ENCODE measurements around the gene PCDHA10. TPM values are rescaled to one million over a fixed set of nuclear protein-coding genes. Genes with fewer than 3 reads are reported as not detected.

Gene PCDHA10
- total RNA-seq, 1 experiment from 2014 or later = 0.04 TPM

- CTCF ChIA-PET = interaction anchor here (1.1 to 1.7 kb wide), 2 partner anchors 44 to 158 kb away, joined by 3 to 7 read pairs; partner anchors contain the start of gene PCDHAC1
- H3K4me2 ChIP-seq (ENCODE audit: low read length) = peak within 1 kb of the TSS; percentile 80
- no peaks in the 10 kb centered on the region for H3K9me2 ChIP-seq (replicated peaks; ENCODE audit: low read length)
- no peaks in the 10 kb centered on the region for H3K79me2 ChIP-seq (ENCODE audit: low read length)
- H3K4me3 ChIP-seq (ENCODE audit: low read length) = peak within 1 kb of the TSS; percentile 73
- DNase-seq (peak; percentile 80), ATAC-seq (peak; percentile 78)
- peaks cover 8% of the 10 kb centered on the region; the same call in 1 of the 2 replicates for H3K4me1 ChIP-seq (ENCODE audit: insufficient read depth, low read length)
- no peaks in the 10 kb centered on the region for H3K27me3 ChIP-seq (ENCODE audit: low read length)
- H3K27ac ChIP-seq (ENCODE audit: low read length) = peak within 1 kb of the TSS; percentile 33; the same call in 1 of the 2 replicates
- POLR2A ChIA-PET (ENCODE audit: unreplicated experiment) = no interaction called here
- peak within 1 kb of the TSS; percentile 48 for H3K9ac ChIP-seq (ENCODE audit: low read length)
- no peak for TF ChIP-seq EZH2 (IDR thresholded peaks at IDR 0.05; ENCODE audit: low read length, unreplicated experiment)
- TF ChIP-seq CTCF (conservative IDR thresholded peaks at IDR 0.05; ENCODE audit: low read depth, low read length) = peak; percentile 76
- no peak for TF ChIP-seq EZH2phosphoT487 (IDR thresholded peaks at IDR 0.05; ENCODE audit: borderline replicate concordance, low read length)
- TSS peak; percentile 51 for BruUV-seq (replicated peaks)
- no peaks in the 10 kb centered on the region for H3F3A ChIP-seq (ENCODE audit: low read length, unreplicated experiment)
- H3K9me3 ChIP-seq (ENCODE audit: low read length) = no peaks in the 10 kb centered on the region
- peak within 1 kb of the TSS; percentile 93 for H2AFZ ChIP-seq (ENCODE audit: low read length)
- intact Hi-C loops (cut with micrococcal nuclease) = loop anchor here (1.0 to 2.0 kb wide), 3 partner anchors 41 to 158 kb away; partner anchors contain the start of genes PCDHA8 and PCDHAC1
- H3K36me3 ChIP-seq (ENCODE audit: low read depth, low read length) = no peaks in the 10 kb centered on the region
- H4K20me1 ChIP-seq (ENCODE audit: low read length) = no peaks in the 10 kb centered on the region
Measured at GRCh38 chr5:140881889-140882590, 26.3 kb downstream of the PCDHA10 start, which contains the start of gene PCDHA13. TSS of gene PCDHA13 (plus strand) at chr5:140882124. CDS start at chr5:140882269, 145 bp downstream.

GRCh38 chr5:140882591-140882899 lies 26.8 kb downstream of the PCDHA10 start:
- Histone ChIP-seq H3K36me3 (ENCODE audit: low read depth, low read length) (no peaks in the 10 kb centered on the region), H3K27me3 (ENCODE audit: low read length) (no peaks in the 10 kb centered on the region), H3K27ac (ENCODE audit: low read length) (0 out of 2 replicates have a peak overlapping the region, but pooled peaks have one; percentile 33), H3K9me3 (ENCODE audit: low read length) (no peaks in the 10 kb centered on the region), H3K9me2 (replicated peaks; ENCODE audit: low read length) (no peaks in the 10 kb centered on the region), H4K20me1 (ENCODE audit: low read length) (no peaks in the 10 kb centered on the region), H3K4me2 (ENCODE audit: low read length) (peak overlapping the region; percentile 80), H3F3A (ENCODE audit: low read length, unreplicated experiment) (no peaks in the 10 kb centered on the region), H2AFZ (ENCODE audit: low read length) (peak overlapping the region; percentile 93), H3K4me1 (ENCODE audit: insufficient read depth, low read length) (peaks cover 8% of the 10 kb centered on the region; the same call in 1 of the 2 replicates), H3K9ac (ENCODE audit: low read length) (peak overlapping the region; percentile 48), H3K79me2 (ENCODE audit: low read length) (no peaks in the 10 kb centered on the region), H3K4me3 (ENCODE audit: low read length) (peak overlapping the region; percentile 73)
- no TSS peak for BruUV-seq (replicated peaks)
- TF ChIP-seq EZH2 (IDR thresholded peaks at IDR 0.05; ENCODE audit: low read length, unreplicated experiment) (no peak), CTCF (conservative IDR thresholded peaks at IDR 0.05; ENCODE audit: low read depth, low read length) (peak; percentile 59)
- POLR2A ChIA-PET (ENCODE audit: unreplicated experiment) = no interaction called here
- CTCF ChIA-PET = interaction anchor here (1.1 to 1.7 kb wide), 2 partner anchors 44 to 158 kb away, joined by 3 to 7 read pairs; partner anchors contain the start of gene PCDHAC1
- intact Hi-C loops (cut with micrococcal nuclease) = loop anchor here (1.0 to 2.0 kb wide), 3 partner anchors 42 to 158 kb away; partner anchors contain the start of genes PCDHA8 and PCDHAC1
- ATAC-seq (peak; percentile 74), DNase-seq (peak; percentile 81)

GRCh38 chr5:140883373-140883772 lies 27.7 kb downstream of the PCDHA10 start:
- H3K27ac ChIP-seq (ENCODE audit: low read length) = no peak overlapping the region
- TF ChIP-seq EZH2 (IDR thresholded peaks at IDR 0.05; ENCODE audit: low read length, unreplicated experiment) = no peak
- no peak for TF ChIP-seq CTCF (conservative IDR thresholded peaks at IDR 0.05; ENCODE audit: low read depth, low read length)
- TF ChIP-seq EZH2phosphoT487 (IDR thresholded peaks at IDR 0.05; ENCODE audit: borderline replicate concordance, low read length) = no peak
- no peak overlapping the region for H3K4me2 ChIP-seq (ENCODE audit: low read length)
- CTCF ChIA-PET = interaction anchor here (1.1 to 1.7 kb wide), 2 partner anchors 43 to 157 kb away, joined by 3 to 7 read pairs; partner anchors contain the start of gene PCDHAC1
- H3K9me2 ChIP-seq (replicated peaks; ENCODE audit: low read length) = no peaks in the 10 kb centered on the region
- H4K20me1 ChIP-seq (ENCODE audit: low read length) = no peaks in the 10 kb centered on the region
- no peak overlapping the region for H3K4me3 ChIP-seq (ENCODE audit: low read length)
- peaks cover 8% of the 10 kb centered on the region; the same call in 1 of the 2 replicates for H3K4me1 ChIP-seq (ENCODE audit: insufficient read depth, low read length)
- ATAC-seq (no peak), DNase-seq (no peak)
- no peaks in the 10 kb centered on the region for H3K36me3 ChIP-seq (ENCODE audit: low read depth, low read length)
- POLR2A ChIA-PET (ENCODE audit: unreplicated experiment) = no interaction called here
- H3K9ac ChIP-seq (ENCODE audit: low read length) = no peak overlapping the region
- H3K27me3 ChIP-seq (ENCODE audit: low read length) = no peaks in the 10 kb centered on the region
- no peaks in the 10 kb centered on the region for H3K79me2 ChIP-seq (ENCODE audit: low read length)
- no TSS peak for BruUV-seq (replicated peaks)
- intact Hi-C loops (cut with micrococcal nuclease) = loop anchor here (2.0 kb wide), 1 partner anchor 43 kb away; the partner anchor contains the start of gene PCDHA8
- H3F3A ChIP-seq (ENCODE audit: low read length, unreplicated experiment) = no peaks in the 10 kb centered on the region
- no peak overlapping the region for H2AFZ ChIP-seq (ENCODE audit: low read length)
- no peaks in the 10 kb centered on the region for H3K9me3 ChIP-seq (ENCODE audit: low read length)

Measured in PC-3 (cell line).